Cardiac fibroblast (primary cell): ENCODE data around the gene LRRC56.

ENCODE experiments used
- DNase-seq, 2 donors: peaks; one replicate each; pipeline versions ENCODE4 v3.0.0 to v3.0.0-alpha.2; 2010; ENCODE audit warnings: low read depth in 2 of 2
- H3K4me3 ChIP-seq, 2 donors: replicated peaks in 1 of 2; 1 replicate in 1 of 2; 2 replicates in 1 of 2; pipeline ENCODE4 v1.5.1; 2011; ENCODE audit warnings: low read depth in 2 of 2, low read length in 2 of 2, mild to moderate bottlenecking in 2 of 2, moderate library complexity in 1 of 2
- CTCF ChIP-seq: IDR thresholded peaks from one replicate; pipeline ENCODE4 v1.5.1; 2011; ENCODE audit warnings: low read depth, mild to moderate bottlenecking, low read length, inconsistent platforms

LRRC56 gene

DNA sequence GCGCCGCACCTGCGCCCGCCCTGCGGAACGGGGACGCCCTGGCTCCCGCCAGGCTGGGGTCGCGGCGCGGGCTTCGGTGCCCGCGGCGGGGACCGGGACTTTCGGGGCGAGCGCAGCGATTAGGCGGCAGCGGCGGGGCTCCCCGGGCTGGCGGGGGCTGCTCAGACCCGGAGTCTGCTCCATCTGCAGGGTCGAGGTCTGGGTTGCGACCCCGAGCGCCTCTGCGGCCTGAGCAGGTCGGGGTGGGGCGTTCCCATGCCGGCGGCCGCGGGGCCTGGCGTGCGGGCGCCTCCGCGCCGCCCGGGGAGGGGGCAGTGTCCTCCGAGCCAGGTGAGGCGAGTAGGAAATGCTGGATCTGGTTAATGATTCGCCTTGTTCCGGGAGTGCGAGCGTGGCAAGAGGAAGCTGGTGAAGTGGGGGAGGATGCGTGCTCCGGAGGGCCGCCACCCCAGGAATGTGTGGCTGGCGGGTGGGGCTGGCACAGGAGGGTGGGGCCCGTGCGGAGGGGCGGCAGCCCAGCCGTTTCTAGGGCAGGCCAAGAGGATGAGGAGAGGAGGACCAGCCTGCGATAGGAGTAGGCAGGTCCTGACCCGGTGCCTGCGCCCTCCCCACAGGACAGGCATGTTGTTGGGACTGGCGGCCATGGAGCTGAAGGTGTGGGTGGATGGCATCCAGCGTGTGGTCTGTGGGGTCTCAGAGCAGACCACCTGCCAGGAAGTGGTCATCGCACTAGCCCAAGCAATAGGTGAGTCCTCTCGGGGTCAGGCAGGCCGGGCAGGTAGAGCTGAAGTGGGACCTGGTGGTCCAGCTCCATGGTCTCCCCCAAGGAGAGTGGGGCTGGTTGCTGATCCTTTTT lies 24.0 kb downstream of the LRRC56 start:
- no peak for DNase-seq
- H3K4me3 ChIP-seq, result peak overlapping the region; percentile 46 to 64
- no peak for TF ChIP-seq CTCF

DNA sequence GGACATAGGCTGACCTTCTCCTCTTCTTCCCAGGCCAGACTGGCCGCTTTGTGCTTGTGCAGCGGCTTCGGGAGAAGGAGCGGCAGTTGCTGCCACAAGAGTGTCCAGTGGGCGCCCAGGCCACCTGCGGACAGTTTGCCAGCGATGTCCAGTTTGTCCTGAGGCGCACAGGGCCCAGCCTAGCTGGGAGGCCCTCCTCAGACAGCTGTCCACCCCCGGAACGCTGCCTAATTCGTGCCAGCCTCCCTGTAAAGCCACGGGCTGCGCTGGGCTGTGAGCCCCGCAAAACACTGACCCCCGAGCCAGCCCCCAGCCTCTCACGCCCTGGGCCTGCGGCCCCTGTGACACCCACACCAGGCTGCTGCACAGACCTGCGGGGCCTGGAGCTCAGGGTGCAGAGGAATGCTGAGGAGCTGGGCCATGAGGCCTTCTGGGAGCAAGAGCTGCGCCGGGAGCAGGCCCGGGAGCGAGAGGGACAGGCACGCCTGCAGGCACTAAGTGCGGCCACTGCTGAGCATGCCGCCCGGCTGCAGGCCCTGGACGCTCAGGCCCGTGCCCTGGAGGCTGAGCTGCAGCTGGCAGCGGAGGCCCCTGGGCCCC lies 24.8 kb downstream of the LRRC56 start:
- peak overlapping the region in 1 of 2 donors; percentile 64 for H3K4me3 ChIP-seq
- no peak for TF ChIP-seq CTCF
- DNase-seq, result no peak

GRCh38 chr11:563066-563811 lies 25.9 kb downstream of the LRRC56 start:
- DNase-seq, result no peak
- H3K4me3 ChIP-seq, result no peak overlapping the region

DNA sequence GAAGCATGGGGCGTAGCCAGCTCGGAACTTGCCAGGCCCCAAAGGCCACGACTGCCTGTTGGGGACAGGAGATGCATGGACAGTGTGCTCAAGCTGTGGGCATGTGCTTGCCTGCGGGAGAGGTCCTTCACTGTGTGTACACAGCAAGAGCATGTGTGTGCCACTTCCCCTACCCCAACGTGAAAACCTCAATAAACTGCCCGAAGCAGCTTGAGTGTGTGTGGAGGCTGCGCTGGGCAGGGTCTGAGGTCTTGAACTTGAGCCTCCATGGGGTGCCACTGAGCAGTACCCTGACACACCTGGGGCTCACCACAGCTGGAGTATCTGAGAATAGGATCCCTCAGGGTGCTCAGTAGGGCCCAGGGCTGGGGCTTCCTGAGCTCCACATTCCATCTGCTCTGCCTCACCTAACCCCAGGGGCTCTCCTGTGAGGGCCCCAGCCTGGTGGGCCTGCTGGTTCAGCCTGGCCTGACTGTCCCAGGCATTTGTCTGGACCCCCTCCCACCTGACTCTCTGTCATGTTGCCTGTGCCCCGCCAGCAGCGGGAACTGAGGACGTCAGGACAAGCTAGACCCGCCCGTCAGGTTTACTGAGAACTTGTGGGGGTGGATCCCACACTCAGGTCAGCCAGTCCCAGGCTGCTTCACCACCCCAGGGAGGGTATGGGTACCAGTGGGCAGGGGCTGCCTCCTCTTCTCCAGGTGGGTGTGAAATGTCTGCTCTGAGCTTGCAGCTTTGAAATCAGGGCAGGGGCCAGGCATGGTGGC lies 26.7 kb downstream of the LRRC56 start:
- no peak overlapping the region for H3K4me3 ChIP-seq
- TF ChIP-seq CTCF, result no peak
- no peak for DNase-seq

More at GRCh38 chr11:563066-563811, 25.9 kb downstream of the LRRC56 start:
- TF ChIP-seq CTCF, result no peak

GRCh38 chr11:565921-566509 lies 28.7 kb downstream of the LRRC56 start:
- peak; percentile 18 for TF ChIP-seq CTCF
- no peak for DNase-seq
- no peak overlapping the region for H3K4me3 ChIP-seq
